GM20431 (cell line): Measurements from ENCODE around the gene GPR4.

ENCODE experiments used
- in situ Hi-C: fragments of 300-500 bp; cut with MseI, MboI; formaldehyde crosslinking; loops from one replicate; pipeline ENCODE4 v1.15.0; 2020; ENCODE audit warnings: low sequenced_read_pairs; ENCODE audit not compliant: unreplicated experiment

The GPR4 gene

GRCh38 chr19:45591004-45591637 is 10.9 kb downstream of the GPR4 start:
- in situ Hi-C loops = no loop called here

GRCh38 chr19:45590300-45591003 is 11.6 kb downstream of the GPR4 start:
- in situ Hi-C loops = no loop called here

DNA sequence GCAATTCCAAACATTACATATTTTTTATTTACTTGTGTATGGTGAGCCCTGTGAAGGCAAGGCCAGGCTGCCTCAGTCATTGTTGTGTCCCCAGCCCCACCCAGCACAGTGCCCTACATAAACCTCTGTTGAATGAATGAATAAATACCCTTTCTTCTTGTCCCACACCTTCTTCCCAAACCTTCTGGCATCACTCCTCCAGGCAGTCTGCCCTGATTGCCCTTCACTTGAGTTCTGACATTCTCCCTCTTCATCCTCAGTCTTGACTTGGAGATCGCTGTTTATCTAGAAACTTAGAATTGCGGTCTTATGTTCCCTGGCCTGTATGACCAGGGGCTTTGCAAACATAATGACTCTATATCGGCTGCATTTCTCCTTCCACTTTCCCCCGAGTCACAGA is 12.2 kb downstream of the GPR4 start:
- in situ Hi-C loops = no loop called here

GRCh38 chr19:45587873-45588272 is 14.1 kb downstream of the GPR4 start:
- in situ Hi-C loops = no loop called here

- in situ Hi-C loops = no loop called here
Observed at GRCh38 chr19:45585158-45585577, 16.8 kb downstream of the GPR4 start.

DNA sequence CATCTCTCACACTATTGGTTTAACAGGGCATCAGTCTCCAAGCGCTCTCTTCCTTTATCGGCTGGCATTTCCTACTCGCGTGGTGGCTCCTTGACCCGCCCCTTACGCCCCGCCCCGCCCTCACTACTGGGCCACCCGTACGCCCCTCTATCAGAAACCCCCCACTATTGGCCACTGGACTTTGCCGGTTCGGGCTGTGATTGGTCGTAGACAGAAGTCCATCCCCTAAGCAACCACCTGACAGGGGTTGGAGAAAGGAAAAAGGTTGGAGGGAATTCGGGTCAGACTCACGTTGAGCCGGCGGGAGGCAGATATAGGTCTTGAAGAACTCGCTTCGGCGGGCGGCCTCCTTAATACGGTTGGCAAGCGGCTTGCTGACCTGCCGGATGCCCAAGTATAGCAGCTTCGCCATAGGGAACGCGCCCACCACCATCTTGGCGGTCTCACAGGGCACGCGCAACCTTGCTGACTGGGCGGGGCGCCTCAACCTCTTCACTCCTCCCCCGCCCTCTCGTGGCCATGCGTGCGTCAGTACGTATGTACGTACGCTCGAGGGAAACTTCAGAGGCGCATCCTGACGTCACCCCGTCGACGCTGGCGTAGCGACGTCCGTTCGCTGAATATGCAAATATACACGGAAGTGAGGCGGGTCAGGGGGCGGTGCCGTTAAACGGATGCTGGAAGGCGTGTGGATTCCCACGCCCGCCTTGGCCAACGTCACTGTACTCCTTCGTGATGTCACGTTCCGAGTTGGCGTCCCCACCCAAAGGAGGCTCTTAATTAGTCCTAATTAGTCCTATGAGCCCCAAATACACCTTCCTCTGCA is 17.5 kb downstream of the GPR4 start, which contains the start of gene OPA3:
Gene OPA3 (minus strand): TSS at position 471 of the 826 bp plus-strand sequence. CDS start 38 bp downstream, at position 433.
- in situ Hi-C loops = no loop called here

DNA sequence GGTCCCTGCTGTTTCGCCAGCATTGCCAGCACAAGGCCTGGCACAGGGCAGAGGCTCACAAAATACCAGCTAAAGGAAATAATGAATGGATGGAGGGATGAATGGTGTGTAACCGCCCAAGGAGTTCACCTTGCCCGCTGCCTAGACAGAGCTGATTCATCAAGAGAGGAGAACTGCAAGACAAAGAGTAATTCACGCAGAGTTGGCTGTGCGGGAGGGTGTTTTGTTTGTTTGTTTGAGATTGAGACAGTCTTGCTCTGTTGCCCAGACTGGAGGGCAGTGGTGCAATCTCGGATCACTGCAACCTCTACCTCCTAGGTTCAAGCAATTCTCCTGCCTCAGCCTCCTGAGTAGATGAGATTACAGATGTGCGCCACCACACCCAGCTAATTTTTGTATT is 20.4 kb downstream of the GPR4 start:
- in situ Hi-C loops = no loop called here

DNA sequence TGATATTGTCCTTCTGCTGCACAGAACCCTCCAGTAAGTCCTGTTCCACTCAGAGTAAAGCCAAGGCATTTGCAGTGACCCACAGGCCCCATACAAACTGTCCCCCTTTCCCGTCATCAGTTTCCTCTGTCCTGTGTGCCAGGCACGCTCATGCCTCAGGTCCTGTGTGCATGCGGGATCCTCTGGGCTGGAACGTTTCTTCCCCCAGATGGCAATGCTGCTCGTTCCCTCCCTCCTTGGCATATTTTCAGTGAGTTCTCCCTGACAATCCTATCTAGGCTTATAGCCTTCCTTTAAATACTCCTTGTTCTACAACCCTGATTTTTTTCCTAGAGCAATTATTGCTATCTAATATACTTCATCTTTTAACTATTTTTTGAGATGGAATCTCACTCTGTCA is 23.2 kb downstream of the GPR4 start:
- in situ Hi-C loops = no loop called here

DNA sequence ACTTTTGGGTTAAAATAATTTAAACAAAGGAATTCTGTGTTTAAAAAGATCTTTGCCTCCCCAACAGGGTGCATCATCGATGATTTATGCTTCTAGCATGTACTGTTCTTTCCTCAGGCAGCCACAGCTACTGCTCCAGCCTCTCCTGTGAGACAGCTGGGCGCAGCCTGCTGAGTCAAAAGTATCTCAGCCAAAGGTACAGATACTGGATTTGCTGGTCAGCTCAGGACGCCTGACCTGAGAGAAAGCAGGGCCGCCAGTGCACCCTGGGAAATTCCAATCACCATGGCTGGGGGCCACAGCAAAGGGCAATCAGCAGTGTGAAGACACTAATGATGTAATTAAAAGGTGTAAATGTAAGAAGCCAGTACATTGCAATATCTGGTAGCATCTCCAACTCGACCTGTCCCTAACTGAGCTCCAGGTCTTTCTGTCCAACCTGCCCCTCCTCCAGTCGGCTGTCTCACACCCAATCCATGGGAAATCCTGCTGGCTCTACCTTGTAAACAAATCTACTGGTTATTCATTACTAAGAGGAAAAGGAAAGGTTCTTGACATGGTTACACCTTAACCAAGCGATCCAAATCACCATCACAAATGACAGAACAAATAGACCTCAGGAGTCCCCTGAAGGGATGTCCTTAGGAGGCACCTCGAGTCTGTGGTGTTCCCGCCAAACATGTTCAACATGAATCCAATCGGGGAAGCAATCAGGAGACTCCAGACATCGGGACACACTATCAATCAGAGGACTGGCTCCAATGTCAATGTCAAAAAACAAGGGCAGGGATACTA is 24.7 kb downstream of the GPR4 start:
- in situ Hi-C loops = no loop called here

- in situ Hi-C loops = no loop called here
Observed at GRCh38 chr19:45576682-45577081, 25.3 kb downstream of the GPR4 start.

- in situ Hi-C loops = no loop called here
Observed at GRCh38 chr19:45575216-45575615, 26.8 kb downstream of the GPR4 start.

DNA sequence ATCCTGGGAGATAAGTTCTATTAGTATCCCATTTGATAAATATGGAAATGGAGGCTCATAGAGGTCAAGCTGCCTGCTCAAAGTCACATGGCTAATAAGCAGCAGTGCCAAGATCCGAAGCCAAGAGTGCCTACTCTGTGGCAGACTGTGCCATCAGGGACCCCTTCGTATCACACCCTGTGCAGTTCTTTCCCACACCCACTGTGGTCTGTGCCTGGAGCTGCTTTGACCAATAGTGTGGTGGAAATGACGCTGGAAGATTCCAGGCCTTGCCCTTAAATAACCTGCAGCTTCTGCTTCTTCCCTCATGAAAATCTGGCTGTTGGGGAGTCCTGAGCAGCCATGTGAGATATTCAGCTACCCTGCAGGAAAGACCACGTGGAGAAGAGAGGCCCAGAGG is 27.5 kb downstream of the GPR4 start:
- in situ Hi-C loops = no loop called here

- in situ Hi-C loops = no loop called here
Observed at GRCh38 chr19:45571457-45572220, 30.4 kb downstream of the GPR4 start.

- in situ Hi-C loops = no loop called here
Observed at GRCh38 chr19:45569619-45570421, 32.2 kb downstream of the GPR4 start.

- in situ Hi-C loops = no loop called here
Observed at GRCh38 chr19:45568732-45569131, 33.3 kb downstream of the GPR4 start.

DNA sequence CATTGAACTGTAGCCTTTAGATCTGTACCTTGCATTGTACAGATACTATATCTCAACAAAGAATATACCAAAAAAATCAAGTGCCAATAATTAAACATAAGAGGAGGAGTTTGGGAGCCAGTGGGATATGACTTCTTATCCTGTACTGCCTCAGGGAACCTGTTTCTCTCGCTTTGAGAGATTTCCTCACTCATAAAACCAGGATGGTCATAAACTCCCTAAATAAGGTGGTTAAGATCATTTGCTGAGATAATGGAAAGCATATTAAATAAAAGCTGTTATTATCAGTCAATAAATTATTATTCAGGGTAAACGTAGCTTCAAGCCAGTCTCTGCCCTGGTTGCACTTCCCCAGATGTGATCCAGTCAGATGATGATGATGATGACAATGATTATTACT is 34.4 kb downstream of the GPR4 start:
- in situ Hi-C loops = no loop called here

GRCh38 chr19:45564131-45564780 is 37.8 kb downstream of the GPR4 start:
- in situ Hi-C loops = no loop called here

GRCh38 chr19:45560686-45561085 is 41.3 kb downstream of the GPR4 start:
- in situ Hi-C loops = no loop called here
